NCI-H2227 (cell line): ENCODE measurements around the gene E2F4.

Experiments used
- DNase-seq: peaks from one replicate; lab custom pipeline; 2025; ENCODE audit not compliant: unreplicated experiment; lab: John Stamatoyannopoulos, UW

E2F4 gene

DNA sequence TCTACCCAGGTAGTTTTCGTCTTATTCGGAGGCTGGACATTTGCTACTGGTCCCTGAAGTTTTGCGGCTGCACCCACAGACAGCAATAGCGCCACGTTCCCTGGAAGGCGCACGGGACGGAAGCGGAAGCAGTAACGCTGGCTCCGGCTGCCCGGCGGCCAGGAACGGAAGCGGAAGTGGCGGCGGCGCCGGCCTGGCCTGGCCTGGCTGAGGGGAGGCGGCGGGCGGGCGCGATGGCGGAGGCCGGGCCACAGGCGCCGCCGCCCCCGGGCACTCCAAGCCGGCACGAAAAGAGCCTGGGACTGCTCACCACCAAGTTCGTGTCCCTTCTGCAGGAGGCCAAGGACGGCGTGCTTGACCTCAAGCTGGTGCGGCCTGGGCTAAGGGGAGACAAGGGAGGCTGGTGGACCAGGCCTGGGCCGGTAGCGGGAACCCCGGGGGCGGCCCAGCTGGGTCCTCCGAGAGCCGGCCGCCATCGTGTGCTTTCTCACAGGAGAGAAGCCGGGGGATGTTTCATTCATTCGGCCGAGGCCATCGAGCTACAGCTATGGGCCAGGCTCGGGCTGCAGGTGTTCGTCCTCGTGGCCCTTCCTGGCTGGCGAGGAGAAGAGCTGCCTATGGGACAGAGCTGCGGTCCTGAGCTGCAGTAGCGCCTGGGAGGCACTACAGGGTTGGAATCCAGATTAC, at the start of gene E2F4:
E2F4 (plus strand) TSS at position 161 of the 687 bp plus-strand sequence; CDS start at position 234, 73 bp downstream.
- peak; percentile 91 for DNase-seq

DNA sequence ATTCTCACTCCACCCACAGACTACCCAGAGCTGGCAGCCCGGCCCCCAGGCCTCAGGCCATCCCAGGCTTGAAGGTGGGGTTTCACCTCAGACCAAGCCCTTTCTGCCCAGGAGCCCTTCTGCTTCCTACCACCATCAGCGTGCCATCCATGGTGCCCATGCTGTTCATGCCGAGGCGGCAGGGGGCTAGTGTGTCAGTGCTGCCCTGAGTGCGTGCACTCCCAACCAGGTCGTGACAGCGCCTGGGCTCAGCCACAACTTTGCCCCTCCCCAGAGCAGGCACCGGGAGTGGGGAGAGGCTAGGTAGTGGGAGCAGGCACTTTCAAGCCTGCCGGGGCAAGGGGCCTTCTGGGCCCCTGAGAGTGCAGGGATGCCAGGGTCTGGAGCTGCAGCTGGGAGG, 49.6 kb upstream of the E2F4 start:
- DNase-seq = no peak

GRCh38 chr16:67144943-67145342, 47.0 kb upstream of the E2F4 start:
- DNase-seq = no peak

DNA sequence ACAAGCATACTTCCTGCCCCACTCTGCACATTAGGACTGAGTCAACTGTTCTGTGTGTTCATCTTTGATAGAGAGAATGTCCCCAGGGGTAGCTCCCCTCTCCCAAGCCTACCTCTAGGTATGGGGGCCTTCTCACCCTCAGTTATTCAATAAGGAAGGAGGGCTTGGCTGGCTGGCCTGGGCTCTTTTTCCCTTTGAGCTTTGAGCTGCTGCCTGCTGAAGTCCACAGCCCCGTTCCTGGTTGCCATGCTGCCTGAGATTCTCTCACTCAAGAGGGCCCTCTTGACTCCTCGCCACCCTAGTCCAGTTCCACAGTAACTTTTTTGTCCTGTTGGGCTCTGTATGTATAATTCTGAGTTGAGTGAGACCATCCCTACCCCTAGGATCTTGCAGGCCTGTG, 46.2 kb upstream of the E2F4 start:
- no peak for DNase-seq

GRCh38 chr16:67146523-67147357, 45.2 kb upstream of the E2F4 start:
- DNase-seq = no peak

- no peak for DNase-seq
Measured at GRCh38 chr16:67147437-67148140, 44.4 kb upstream of the E2F4 start.

DNA sequence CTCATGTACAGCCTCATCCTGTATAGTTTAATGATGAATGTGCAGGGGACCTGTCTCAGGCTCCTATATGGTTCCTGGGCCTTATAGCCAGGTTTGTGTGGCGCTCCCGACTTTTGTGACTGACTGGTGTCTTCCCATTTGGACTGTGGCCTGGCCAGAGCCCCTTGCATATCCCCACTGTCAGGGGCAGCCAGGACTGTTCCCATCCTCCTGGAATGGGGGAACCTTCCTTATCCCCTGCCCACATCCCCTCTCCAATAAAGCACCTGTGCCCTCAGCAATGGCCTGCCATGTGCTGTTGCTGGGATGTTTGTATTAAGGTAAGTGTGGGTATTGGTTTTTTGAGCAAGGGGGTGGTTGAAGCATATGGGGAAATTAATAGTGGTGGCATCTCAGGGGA, 43.7 kb upstream of the E2F4 start:
- DNase-seq = no peak

DNA sequence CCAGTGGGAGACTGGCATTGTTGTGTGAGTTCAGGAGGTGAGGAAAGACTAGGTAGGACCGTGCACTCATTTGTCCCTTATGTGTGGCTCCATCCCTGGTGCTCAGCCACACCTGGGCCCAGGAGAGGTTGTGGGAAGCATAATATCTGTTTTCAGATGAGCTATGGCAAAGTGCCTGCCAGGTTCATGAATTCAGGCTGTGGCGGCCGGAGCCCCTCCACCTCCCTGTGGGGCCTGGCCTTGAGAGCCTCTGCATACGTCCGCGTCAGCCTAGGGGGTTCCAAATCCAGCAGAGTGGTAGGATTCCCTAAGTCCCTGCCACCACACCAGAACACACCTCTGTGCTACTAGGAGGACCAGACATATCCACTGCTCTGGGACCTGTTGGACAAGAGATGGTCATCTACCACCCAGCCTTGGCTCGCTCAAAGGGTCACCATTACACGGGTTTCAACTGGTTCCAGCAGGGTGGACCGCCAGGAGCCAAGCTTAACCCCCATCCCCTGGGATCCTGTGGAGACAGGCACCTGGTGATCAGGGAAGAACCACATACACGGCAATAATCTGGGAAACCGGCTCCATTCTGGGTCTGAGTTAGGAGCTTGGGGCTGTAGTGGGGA, 43.2 kb upstream of the E2F4 start:
- DNase-seq = no peak

GRCh38 chr16:67149276-67150046, 42.5 kb upstream of the E2F4 start:
- DNase-seq = no peak

GRCh38 chr16:67150047-67150832, 41.7 kb upstream of the E2F4 start:
- peak; percentile 80 for DNase-seq

DNA sequence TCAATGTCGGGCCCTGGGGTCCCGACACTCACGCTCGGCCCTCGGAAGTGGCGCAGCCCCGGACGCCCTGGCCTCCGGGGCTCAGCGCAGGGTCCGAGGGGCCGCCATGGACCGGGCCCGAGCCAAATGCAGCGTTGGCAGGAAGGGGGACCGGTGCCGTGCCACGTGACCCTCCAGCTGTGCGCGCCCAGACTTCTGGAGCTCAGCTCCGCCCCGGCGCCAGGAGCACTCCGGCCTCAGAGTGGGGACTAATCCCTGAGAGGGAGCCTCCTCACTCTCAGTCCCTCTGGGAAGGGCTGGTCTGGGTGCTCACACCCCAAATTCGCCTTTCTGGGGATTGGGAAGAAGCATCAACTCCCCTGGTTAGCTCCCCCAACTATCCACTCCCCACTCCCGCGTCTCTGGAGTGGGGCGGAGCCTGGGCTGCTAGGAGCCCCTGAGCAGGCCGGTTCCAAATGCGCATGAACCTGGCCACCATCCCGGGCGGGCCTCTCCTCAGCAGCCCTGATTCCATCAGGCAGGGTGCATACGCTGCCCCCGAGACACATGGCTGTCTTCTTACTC, 41.0 kb upstream of the E2F4 start, which contains the start of gene B3GNT9:
B3GNT9 (minus strand) TSS at position 166 of the 564 bp plus-strand sequence. CDS start 513 bp downstream, outside the sequence.
- DNase-seq = peak; percentile 84

GRCh38 chr16:67151431-67152097, 40.4 kb upstream of the E2F4 start:
- DNase-seq = peak; percentile 5

DNA sequence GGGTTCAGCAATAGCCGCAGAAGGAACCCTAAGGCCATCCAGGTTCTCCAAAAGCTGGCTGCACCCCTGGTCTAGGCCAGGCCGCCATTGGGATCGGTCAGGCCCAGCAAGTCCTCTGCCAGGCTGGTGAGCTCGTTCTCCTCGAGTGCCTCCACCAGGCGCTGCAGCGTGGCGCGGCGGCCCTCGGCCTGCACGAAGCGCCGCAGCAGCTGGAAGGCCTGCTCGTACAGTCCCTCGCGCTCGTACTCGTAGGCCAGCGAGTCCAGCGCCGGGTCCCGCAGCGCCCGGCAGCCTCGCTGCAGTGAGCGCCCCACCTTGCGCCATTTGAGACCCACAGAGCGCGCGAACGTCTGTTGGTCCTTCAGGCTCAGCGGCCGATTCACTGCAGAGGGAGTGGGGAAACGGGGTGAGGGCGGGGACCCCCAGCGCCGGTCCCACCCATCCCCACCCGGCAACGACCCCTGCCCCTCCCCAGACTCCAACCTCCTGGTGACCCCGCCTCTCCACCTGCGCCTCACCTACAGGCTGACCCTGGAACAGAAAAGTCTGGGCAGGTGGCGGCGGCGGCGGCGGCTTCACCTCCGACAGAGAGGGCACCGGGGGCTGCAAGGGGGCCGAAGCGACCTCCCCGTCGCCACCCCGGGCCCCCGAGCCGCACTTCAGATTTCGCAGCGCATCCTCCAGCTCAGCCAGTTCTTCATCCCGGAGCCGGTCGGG, 37.2 kb upstream of the E2F4 start:
- peak; percentile 14 for DNase-seq

GRCh38 chr16:67155295-67156142, 36.4 kb upstream of the E2F4 start:
- DNase-seq = peak; percentile 86

DNA sequence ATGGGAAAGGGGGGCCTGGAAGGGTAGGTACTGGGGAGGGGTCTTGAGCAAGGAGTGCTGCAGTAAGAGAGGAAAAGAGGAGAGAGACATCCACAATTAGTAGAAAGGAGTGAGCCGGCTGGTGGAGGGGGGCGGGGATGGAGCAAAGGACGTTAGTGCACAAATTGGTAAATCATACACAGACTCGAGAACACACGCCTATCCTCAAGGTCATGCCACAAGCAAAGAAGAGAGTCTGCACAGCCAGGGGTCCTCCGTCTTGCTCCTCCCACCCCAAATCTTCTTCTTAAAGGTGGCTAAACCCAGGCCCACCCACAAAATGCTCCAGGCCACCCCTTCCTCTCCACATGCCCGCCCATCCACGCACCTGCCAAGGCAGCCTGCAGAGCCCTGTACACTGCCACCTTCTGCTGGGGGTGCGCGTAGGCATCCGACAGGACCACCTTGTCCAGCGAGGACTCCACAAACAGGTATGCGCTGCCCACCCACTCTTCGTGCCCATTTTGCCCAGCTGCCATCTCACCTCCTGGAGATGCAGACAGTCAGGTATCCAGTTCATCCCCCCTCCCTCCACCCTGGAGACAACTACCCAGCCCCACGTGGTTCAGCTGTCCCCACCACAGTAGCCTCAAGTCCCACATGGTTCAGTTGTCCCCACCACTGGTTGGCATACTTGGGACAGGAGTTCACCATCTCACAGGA, 35.7 kb upstream of the E2F4 start:
- no peak for DNase-seq

- no peak for DNase-seq
Measured at GRCh38 chr16:67157106-67157748, 34.7 kb upstream of the E2F4 start.
